Measurements from ENCODE around the gene KIAA0930. TPM values are rescaled to one million over a fixed set of nuclear protein-coding genes. Genes with fewer than 3 reads are reported as not detected.

The KIAA0930 gene
- total RNA-seq, 3 donors from 2014 or later = 29.4 to 45.3 (median 35.1) TPM

- Histone ChIP-seq H3K27me3 (no peaks in the 10 kb centered on the region), H3K4me1 (no peaks in the 10 kb centered on the region), H3K36me3 (no peaks in the 10 kb centered on the region), H3K27ac (no peak overlapping the region), H3K4me3 (no peak overlapping the region), H3K9me3 (peaks cover 0 to 5% of the 10 kb centered on the region in 2 donors)
- TF ChIP-seq CTCF (IDR thresholded peaks at IDR 0.05) = no peak
- TF ChIP-seq POLR2AphosphoS5 (IDR thresholded peaks at IDR 0.05) = no peak
- no peak for TF ChIP-seq POLR2A (IDR thresholded peaks at IDR 0.05)
- no peak for DNase-seq (ENCODE audit: low spot score in 2 of 2)
- intact Hi-C loops (cut with DNase I; ENCODE audit: low total_unique reads) = no loop called here
Observed at GRCh38 chr22:45142376-45142775, 98.3 kb downstream of the KIAA0930 start.

Other genes with a start within 250 kb of the KIAA0930 start
- 1 to 10 TPM in 2 of 3 donors, not detected in 1; 3.6 to 4.1 TPM for gene PHF21B, start 230.9 kb downstream of the KIAA0930 start, total RNA-seq
- gene NUP50, start 77.0 kb downstream of the KIAA0930 start, total RNA-seq = 10 to 100 TPM; 40.6 to 53.9 (median 49.2) TPM
- gene UPK3A, start 44.1 kb upstream of the KIAA0930 start, total RNA-seq = not detected
- 100 to 1,000 TPM in 1 of 3 donors, 10 to 100 TPM in 2; 33.8 to 104 (median 55.4) TPM for gene FAM118A, start 69.0 kb upstream of the KIAA0930 start, total RNA-seq
- not detected for gene SMC1B, start 172.7 kb upstream of the KIAA0930 start, total RNA-seq
- 1 to 10 TPM in 2 of 3 donors, under 1 TPM in 1; 0.48 to 2.0 (median 1.3) TPM for gene RIBC2, start 172.8 kb upstream of the KIAA0930 start, total RNA-seq

Data from breast epithelium (tissue), 4 donors.